NCI-H2196 treated with DMSO at 0.1 percent for 48 hours (cell line): ENCODE data around the gene TYRP1.
"Not testable (repeated sequence)": the region's sequence is repeated elsewhere in the genome, so short reads cannot be mapped to it uniquely, and the experiment has no call there.

Experiments
- DNase-seq: peaks from one replicate; lab custom pipeline; 2025; ENCODE audit not compliant: unreplicated experiment; lab: John Stamatoyannopoulos, UW

Gene TYRP1

GRCh38 chr9:12693141-12693540 is at the start of gene TYRP1:
TYRP1 (plus strand) TSS chr9:12693385; CDS start chr9:12693997, 612 bp downstream.
- no peak for DNase-seq

GRCh38 chr9:12643686-12644085 is 49.5 kb upstream of the TYRP1 start:
- no peak for DNase-seq

- DNase-seq = no peak
Observed at GRCh38 chr9:12648925-12649324, 44.3 kb upstream of the TYRP1 start.

GRCh38 chr9:12651125-12651524 is 42.1 kb upstream of the TYRP1 start:
- no peak for DNase-seq

GRCh38 chr9:12652973-12653372 is 40.2 kb upstream of the TYRP1 start:
- DNase-seq = no peak

GRCh38 chr9:12656803-12657202 is 36.4 kb upstream of the TYRP1 start:
- no peak for DNase-seq

GRCh38 chr9:12657233-12657632 is 36.0 kb upstream of the TYRP1 start:
- DNase-seq = no peak

- no peak for DNase-seq
Observed at GRCh38 chr9:12657998-12658397, 35.2 kb upstream of the TYRP1 start.

GRCh38 chr9:12658531-12659209 is 34.5 kb upstream of the TYRP1 start:
- DNase-seq = no peak

GRCh38 chr9:12659220-12659619 is 34.0 kb upstream of the TYRP1 start:
- DNase-seq = no peak

GRCh38 chr9:12666813-12667212 is 26.4 kb upstream of the TYRP1 start:
- no peak for DNase-seq

- DNase-seq = no peak
Observed at GRCh38 chr9:12667892-12668291, 25.3 kb upstream of the TYRP1 start.

GRCh38 chr9:12670006-12670405 is 23.2 kb upstream of the TYRP1 start:
- DNase-seq = no peak

- no peak for DNase-seq
Observed at GRCh38 chr9:12674961-12675360, 18.2 kb upstream of the TYRP1 start.

- not testable (repeated sequence) for DNase-seq
Observed at GRCh38 chr9:12677462-12678126, 15.6 kb upstream of the TYRP1 start.

GRCh38 chr9:12680341-12680740 is 12.8 kb upstream of the TYRP1 start:
- no peak for DNase-seq

GRCh38 chr9:12680757-12681156 is 12.4 kb upstream of the TYRP1 start:
- no peak for DNase-seq

- no peak for DNase-seq
Observed at GRCh38 chr9:12681620-12682019, 11.6 kb upstream of the TYRP1 start.

- no peak for DNase-seq
Observed at GRCh38 chr9:12684974-12685373, 8.2 kb upstream of the TYRP1 start.

GRCh38 chr9:12689233-12689632 is 4.0 kb upstream of the TYRP1 start:
- DNase-seq = no peak

GRCh38 chr9:12694013-12694412 is 828 bp downstream of the TYRP1 start:
- no peak for DNase-seq

- no peak for DNase-seq
Observed at GRCh38 chr9:12695474-12695873, 2.3 kb downstream of the TYRP1 start.
